Fibroblast of skin of left quadriceps (primary cell): ENCODE results near the gene VAMP4.

Source experiments
- DNase-seq, 2 experiments: peaks; one replicate each; pipeline ENCODE4 v3.0.0-alpha.2; 2013; ENCODE audit warnings: low read depth in 2 of 2

VAMP4 gene, protein sequence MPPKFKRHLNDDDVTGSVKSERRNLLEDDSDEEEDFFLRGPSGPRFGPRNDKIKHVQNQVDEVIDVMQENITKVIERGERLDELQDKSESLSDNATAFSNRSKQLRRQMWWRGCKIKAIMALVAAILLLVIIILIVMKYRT

GRCh38 chr1:171741872-171742576 is at the start of gene VAMP4:
Gene VAMP4, minus strand, starts transcription at chr1:171742065. Its CDS starts 3,651 bp downstream, at chr1:171738414.
- peak; percentile 49 to 53 for DNase-seq

DNA sequence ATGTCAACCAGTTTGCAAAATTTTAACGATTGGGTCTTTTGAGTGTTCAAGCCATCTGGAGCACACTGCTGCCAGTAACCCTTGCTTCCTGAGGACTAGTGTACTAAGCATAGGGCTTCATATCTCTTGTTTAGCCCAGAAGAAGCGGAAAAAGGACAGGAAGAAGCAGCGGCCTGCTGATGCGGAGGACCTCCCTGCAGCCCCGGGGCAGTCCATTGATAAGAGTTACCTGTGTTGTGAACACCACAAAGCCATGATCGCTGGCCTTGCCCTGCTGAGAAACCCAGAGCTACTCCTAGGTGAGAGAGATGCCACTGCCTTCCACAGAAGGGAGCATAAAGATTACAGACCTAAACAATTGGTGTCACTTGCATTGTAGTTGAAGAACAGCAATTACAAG is 48.5 kb upstream of the VAMP4 start:
- DNase-seq, result no peak

- no peak for DNase-seq
These were observed 46.8 kb upstream of the VAMP4 start for GRCh38 chr1:171788696-171789095.

DNA sequence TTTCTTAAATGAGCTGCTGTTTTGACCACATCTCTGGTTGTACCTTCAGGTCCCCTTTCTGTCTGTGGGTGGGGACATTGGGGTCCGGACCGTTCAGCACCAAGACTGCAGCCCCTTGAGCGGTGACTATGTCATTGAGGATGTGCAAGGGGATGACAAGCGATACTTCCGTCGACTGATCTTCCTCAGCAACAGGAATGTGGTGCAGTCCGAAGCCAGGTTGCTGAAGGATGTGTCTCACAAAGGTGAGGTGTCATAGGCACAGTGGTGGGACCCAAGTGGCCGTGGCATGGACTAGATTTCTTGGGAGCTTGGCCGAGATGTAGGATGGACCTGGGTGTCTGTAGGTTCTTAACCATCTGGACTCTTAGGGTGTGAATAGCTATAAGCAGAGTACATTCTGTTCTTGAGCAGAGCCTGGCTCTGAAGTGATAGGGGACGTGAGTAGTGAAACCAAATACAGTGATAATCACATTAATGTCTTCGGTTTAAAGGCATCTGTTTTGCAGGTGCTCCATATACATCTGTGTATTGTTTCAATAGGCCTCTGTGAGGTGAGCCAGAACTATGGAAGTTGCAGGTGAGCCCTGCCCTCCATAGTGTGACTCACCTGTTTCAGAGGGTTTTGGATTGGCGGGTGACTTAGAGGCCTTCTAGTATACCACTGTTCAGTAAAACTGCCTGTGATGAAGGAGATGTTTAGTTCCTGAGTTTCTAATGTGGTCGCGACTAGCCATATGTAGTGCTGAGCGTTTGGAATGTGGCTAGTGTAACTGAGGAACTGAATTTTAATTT is 46.0 kb upstream of the VAMP4 start:
- DNase-seq, result no peak

DNA sequence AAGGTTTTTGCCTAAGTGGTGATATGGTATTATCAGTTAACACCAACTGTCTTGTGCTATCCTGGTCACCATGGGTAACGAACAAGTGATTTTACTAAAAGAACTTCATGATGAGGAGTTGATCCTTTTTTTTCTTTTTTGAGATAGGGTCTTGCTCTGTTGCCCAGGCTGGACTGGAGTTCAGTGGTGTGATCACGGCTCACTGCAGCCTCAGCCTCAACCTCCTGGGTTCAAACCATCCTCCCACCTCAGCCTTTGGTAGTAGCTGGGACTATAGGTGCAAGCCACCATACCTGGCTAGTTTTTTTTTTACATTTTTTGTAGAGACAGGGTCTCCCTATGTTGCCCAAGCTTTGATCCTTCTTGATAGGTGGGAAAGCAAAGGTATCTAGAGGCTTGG is 44.7 kb upstream of the VAMP4 start:
- DNase-seq, result no peak

DNA sequence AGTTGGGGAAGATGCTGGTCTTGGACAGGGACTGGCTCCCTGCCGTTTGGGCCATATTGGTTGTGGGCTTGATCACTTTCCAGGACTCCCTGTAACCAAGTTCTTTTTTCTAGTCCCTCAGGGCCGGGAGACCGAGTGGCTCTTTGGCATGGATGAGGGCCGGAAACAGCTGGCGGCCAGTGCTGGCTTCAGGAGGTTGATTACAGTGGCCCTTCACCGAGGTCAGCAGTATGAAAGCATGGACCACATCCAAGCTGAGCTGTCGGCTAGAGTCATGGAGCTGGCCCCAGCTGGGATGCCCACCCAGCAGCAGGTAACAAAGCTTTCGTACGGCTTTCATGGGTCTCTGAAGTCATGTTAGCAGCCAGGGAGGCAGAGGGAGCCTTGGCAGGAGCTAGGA is 43.9 kb upstream of the VAMP4 start:
- DNase-seq, result no peak

DNA sequence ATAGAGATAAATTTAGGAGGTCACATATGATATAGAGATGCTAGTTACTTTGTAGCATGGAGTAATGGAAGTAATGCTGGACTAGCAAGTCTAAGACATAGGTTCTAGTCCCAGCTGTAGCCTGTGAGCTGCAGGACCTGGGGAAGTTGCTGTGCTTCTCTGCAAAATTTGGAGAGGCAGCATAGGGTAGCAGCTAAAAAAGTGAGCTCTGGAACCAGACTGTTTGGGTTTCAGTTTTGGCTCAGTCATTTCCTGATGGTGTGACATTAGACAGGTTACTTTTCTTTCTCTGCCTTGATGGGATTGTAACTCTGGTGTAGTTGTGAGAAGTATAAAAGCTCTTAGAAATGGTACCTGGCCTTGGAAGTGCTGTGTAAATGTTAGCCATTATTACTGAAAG is 42.9 kb upstream of the VAMP4 start:
- no peak for DNase-seq

DNA sequence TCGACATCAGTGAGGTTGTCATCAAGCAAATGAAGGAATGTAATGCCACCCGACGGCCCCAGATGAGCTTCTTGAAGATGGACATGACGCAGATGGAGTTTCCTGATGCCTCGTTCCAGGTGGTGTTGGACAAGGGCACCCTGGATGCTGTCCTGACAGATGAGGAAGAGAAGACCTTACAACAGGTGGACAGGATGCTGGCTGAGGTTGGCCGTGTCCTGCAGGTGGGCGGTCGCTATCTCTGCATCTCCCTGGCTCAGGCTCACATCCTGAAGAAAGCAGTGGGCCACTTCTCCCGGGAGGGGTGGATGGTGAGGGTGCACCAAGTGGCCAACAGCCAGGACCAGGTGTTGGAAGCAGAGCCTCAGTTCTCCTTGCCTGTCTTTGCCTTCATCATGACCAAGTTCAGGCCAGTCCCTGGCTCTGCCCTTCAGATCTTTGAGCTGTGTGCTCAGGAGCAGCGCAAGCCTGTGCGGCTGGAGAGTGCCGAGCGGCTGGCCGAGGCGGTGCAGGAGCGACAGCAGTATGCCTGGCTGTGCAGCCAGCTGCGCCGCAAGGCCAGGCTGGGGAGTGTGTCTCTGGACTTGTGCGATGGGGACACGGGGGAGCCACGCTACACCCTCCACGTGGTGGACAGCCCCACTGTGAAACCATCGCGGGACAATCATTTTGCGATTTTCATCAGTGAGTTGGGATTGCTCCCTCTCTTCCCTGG is 42.1 kb upstream of the VAMP4 start:
- DNase-seq, result no peak

DNA sequence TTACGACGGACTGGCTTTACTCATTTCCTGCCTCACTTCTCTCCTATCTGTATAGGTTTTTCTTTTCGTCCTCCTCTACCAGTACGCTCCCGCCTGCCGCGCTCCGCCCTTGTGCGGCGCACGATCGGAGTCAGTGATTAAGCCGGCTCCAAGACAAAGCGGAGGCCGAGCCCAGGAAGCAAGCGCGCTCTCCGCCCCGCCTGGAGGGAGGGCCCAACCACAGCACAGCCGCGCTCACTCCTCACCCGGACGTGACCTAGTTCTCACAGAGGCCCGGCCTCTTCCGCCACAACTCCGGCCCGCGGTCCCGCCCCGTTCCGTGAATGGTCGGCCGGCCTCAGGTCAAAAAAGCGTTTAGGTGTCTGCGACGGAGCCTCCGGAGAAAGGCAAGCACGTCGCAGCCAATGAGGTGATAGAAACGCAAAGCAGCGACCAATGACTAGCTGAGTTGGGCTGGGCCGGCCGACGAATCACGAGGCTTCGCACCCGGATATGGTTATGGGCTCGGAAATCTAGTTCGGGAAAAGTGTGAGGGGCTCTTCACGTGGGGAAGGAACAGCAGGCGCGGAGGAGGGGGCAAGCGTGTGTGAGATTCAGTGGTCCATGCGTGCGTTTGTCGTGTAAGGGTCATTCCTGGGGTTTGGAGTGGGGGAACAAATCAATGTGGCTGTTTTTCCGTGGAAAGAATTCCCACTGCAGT is 39.5 kb upstream of the VAMP4 start, which contains the start of gene METTL13:
TSS of gene METTL13 (plus strand) at position 485 of the 700 bp plus-strand sequence. CDS start 308 bp downstream, outside the sequence.
- peak; percentile 99 for DNase-seq

- no peak for DNase-seq
These were observed 38.8 kb upstream of the VAMP4 start for GRCh38 chr1:171780583-171781175.

DNA sequence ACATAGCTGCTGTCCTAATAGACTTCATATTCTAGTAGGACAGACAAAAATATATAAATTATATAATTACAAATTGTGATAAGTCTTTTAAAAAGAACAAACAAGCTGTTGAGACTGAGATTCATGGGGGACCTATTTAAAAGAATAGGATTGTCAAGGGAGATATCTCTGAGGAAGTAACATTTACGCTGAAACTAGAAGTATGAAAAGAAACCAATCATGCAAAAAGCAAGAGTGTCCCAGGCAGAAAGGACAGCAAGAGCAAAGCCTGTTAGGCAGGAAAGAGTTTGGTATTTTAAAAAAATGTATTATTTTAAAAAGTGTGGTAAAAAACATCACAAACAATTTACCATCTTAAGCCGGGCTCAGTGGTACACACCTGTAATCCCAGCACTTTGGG is 30.4 kb upstream of the VAMP4 start:
- no peak for DNase-seq

DNA sequence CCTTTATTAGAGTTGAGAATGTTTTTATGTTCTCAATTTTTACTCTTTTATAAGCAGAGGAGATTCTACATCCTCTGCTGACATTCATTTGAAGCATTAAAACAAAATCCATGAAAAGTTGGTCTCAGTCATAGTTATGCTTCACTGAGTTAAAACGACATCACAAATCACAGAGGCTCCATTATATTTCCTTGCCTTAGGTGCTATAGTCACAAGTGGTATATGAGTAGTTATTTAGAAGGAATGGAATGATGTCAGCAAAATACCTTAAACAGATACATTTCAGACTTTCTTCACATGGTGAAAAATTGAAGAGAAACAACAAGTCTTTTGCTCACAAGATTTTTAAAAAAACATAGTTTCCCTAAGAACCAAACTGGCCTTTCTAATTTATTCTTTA is 27.9 kb upstream of the VAMP4 start:
- DNase-seq, result no peak

- no peak for DNase-seq
These were observed 27.3 kb upstream of the VAMP4 start for GRCh38 chr1:171769171-171769570.

GRCh38 chr1:171763764-171764163 is 21.9 kb upstream of the VAMP4 start:
- no peak for DNase-seq

DNA sequence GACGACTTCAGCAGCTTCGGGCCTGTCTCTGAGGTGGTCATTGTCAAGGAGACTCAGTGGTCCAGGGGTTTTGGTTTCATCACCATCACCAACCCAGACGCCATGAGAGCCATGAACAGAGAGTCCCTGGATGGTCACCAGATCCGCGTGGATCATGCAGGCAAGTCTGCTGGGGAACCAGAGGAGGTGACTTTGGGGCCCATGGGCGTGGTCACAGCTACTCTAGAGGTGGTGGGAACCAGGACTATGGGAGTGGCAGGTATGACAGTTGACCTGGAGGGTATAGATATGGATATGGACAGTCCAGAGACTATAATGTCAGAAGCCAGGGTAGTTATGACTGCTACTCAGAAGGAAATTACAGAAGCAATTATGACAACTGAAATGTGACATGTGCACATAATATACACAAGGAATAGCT is 20.3 kb upstream of the VAMP4 start:
- DNase-seq, result no peak

DNA sequence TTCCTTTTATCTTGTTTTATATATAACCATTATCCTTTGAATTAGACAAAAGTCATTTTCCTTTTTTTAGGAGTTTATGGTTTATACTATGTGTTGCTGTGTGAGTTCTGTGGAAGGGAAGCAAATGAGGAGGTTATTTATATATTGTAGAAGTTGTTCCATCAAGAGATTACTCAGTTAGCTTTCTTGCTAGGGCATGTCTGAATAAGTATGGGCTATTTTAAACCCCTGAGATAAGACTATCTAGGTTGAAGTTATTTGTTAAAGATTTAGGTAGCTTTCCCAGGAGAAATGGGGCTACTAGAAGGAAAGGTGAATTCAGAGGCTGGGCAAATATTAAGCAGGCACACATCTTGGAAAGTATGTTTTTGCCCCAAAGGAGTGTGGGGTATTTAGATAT is 16.1 kb upstream of the VAMP4 start:
- no peak for DNase-seq

DNA sequence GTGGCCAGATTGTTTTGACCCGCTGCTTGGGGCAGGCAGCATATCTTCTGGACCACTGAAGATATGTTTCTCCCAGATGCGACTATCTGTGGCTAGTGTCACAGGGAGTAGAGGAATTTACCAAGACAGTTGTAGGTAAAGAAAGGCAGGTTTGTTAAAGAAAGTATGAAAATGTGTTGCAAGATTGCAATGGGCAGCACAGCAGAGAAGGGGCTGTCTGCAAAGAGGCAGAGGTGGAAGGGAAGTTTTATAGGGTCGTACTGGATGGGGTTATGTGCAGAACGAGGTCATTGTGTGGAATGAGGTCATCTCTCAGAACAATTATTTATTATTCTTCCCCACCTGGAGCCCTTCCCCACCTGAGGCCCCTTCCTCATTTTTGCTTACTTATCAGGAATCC is 15.0 kb upstream of the VAMP4 start:
- DNase-seq, result no peak

DNA sequence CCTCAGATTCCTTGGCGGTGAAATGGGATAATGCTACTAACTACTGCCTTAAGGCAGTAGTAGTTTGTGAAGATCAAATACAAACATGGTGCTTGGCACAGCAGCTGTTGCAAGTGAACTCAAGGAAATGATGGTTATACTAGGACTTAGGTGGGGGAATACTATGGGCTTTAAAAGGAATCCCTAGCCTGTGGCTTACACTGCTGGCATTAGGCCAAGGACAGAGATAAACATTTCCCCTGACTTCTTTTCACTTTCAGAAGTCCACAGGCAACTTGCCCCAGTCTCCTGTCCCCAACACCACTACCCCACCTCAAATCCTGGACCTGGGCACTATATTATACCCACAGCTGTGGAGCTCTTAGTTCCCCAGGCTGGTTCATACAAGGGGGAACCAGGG is 13.1 kb upstream of the VAMP4 start:
- DNase-seq, result no peak

- DNase-seq, result peak; percentile 32 to 47
These were observed 12.5 kb upstream of the VAMP4 start for GRCh38 chr1:171754353-171754705.

GRCh38 chr1:171753685-171754352 is 12.0 kb upstream of the VAMP4 start:
- DNase-seq, result no peak

DNA sequence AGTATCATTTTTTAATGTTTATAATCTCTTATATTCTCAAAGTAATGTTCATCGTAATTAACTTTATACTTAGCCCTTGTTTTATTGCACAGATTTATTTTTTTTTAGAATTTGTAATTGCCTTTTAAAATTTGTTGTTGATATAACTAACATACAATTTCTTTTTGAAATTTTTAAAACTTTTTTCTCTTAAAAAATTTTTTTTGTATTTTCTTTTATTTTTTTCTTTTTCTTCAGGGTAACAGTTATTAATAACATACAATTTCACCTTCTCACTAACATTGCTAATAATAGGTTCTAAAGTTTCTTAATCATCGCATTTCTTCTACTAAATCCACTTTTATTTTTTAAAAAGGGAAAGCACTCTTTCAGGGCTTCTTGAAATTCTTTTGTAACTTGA is 11.3 kb upstream of the VAMP4 start:
- no peak for DNase-seq
